Endothelial cell (in vitro differentiated cells): Measurements from ENCODE around the gene ENDOU. TPM values are rescaled to one million over a fixed set of nuclear protein-coding genes. Genes with fewer than 3 reads are reported as not detected.

ENCODE experiments used
- DNase-seq: peaks from one replicate; pipeline ENCODE4 v3.0.0; 2021; ENCODE audit warnings: low spot score
- H3K27ac Mint-ChIP-seq: one replicate; pipeline ENCODE4 v1.8.0; 2021; ENCODE audit warnings: mixed read lengths, inconsistent platforms; ENCODE audit not compliant: unreplicated experiment
- H3K27me3 Mint-ChIP-seq: one replicate; pipeline ENCODE4 v1.8.0; 2021; ENCODE audit warnings: mild to moderate bottlenecking, moderate library complexity, mixed read lengths, inconsistent platforms; ENCODE audit not compliant: unreplicated experiment
- H3K36me3 Mint-ChIP-seq: one replicate; pipeline ENCODE4 v1.8.0; 2021; ENCODE audit warnings: mild to moderate bottlenecking, low read depth, mixed read lengths, inconsistent platforms; ENCODE audit not compliant: unreplicated experiment
- H3K4me1 Mint-ChIP-seq: one replicate; pipeline ENCODE4 v1.8.0; 2021; ENCODE audit warnings: mild to moderate bottlenecking, mixed read lengths, inconsistent platforms; ENCODE audit not compliant: unreplicated experiment
- H3K4me3 Mint-ChIP-seq: one replicate; pipeline ENCODE4 v1.8.0; 2021; ENCODE audit warnings: mild to moderate bottlenecking, mixed read lengths, inconsistent platforms; ENCODE audit not compliant: unreplicated experiment
- H3K9me3 Mint-ChIP-seq: one replicate; pipeline ENCODE4 v1.8.0; 2021; ENCODE audit warnings: mixed read lengths, inconsistent platforms; ENCODE audit not compliant: unreplicated experiment
- total RNA-seq: library from RNA; stranded (reverse); fragmentation: NEBNext Ultra II Directional; extraction: Animal tissue kit (Norgen Biotek cat#: 25700); gene quantifications from one replicate; pipeline ENCODE4 v1.2.1, GENCODE V29; 2021; ENCODE audit not compliant: unreplicated experiment
- TF ChIP-seq, protein P1 (sequence below): fragments of 200-600 bp; sonication (generic); IDR thresholded peaks from one replicate; pipeline ENCODE4 v1.5.0; 2021; ENCODE audit warnings: antibody characterized with exemption; ENCODE audit not compliant: unreplicated experiment

The ENDOU gene
- total RNA-seq, 1 donor from 2014 or later = 1.6 TPM

DNA sequence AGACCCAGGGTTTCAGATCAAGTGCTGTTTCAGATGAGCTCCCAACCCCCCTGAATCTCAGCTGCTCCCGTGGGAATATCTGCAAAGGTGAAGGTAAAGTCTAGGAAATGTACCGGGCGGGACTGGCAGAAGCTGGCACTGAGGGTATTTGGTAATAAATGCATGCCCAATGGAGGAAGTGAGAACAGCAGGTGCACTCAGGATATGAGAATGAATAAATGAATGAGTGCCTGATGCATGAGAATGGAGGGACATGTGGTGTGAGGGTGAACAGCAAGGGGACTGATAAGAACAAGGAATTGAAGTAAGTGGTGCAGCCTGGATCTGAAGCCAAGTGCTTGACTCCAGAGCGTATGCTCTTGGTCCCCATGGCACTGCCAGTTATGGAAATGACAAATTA lies 21.8 kb upstream of the ENDOU start:
- peaks cover 18% of the 10 kb centered on the region for H3K27me3 Mint-ChIP-seq
- H3K27ac Mint-ChIP-seq = no peak overlapping the region
- H3K36me3 Mint-ChIP-seq = peaks cover 52% of the 10 kb centered on the region
- TF ChIP-seq, protein P1, sequence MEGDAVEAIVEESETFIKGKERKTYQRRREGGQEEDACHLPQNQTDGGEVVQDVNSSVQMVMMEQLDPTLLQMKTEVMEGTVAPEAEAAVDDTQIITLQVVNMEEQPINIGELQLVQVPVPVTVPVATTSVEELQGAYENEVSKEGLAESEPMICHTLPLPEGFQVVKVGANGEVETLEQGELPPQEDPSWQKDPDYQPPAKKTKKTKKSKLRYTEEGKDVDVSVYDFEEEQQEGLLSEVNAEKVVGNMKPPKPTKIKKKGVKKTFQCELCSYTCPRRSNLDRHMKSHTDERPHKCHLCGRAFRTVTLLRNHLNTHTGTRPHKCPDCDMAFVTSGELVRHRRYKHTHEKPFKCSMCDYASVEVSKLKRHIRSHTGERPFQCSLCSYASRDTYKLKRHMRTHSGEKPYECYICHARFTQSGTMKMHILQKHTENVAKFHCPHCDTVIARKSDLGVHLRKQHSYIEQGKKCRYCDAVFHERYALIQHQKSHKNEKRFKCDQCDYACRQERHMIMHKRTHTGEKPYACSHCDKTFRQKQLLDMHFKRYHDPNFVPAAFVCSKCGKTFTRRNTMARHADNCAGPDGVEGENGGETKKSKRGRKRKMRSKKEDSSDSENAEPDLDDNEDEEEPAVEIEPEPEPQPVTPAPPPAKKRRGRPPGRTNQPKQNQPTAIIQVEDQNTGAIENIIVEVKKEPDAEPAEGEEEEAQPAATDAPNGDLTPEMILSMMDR = no peak
- DNase-seq = no peak
- H3K4me1 Mint-ChIP-seq = peaks cover 18% of the 10 kb centered on the region
- peak overlapping the region; percentile 51 for H3K4me3 Mint-ChIP-seq
- H3K9me3 Mint-ChIP-seq = no peaks in the 10 kb centered on the region

DNA sequence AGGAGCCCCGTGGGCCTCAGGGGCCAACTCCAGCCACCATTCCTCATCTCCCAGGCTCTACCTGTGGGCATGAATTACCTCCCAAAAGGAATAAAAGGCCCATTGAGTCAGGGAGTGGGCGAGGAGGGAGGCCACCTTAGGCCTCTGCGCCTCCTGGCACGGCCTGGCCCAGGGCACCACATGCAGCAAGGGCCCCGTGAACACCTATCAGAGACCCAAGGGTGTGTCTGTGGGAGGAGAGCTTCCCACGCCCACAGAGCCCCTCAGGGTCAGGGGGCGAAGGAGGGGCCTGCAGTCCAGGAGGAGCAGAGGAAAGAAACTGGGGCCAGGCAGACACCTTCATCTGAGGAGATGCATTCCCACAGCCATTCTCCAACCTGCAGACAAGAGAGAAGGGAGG lies 21.2 kb upstream of the ENDOU start:
- DNase-seq = no peak
- no peak overlapping the region for H3K4me3 Mint-ChIP-seq
- peaks cover 52% of the 10 kb centered on the region for H3K36me3 Mint-ChIP-seq
- peaks cover 21% of the 10 kb centered on the region for H3K27me3 Mint-ChIP-seq
- TF ChIP-seq, protein P1 = no peak
- peaks cover 18% of the 10 kb centered on the region for H3K4me1 Mint-ChIP-seq
- no peaks in the 10 kb centered on the region for H3K9me3 Mint-ChIP-seq
- no peak overlapping the region for H3K27ac Mint-ChIP-seq

DNA sequence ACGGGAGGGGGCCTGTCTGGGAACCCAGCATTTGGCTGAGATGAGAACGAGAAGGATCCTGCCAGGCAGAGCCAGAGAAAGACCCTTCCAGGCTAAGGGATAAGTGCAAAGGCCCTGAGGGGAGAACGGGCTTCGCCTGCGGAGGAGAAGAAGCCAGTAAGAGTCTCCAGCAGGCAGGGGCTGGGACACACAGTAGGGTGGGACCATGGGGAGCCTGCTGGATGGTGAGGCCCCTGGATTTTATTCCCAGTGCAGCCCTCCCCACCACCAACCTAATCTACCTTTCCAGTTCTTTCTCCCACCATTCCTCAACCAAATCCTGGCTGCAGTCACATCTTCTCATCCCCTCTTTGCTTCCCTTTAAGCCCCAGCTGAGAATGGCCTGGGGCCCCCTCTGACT lies 20.8 kb upstream of the ENDOU start:
- H3K27ac Mint-ChIP-seq = no peak overlapping the region
- H3K27me3 Mint-ChIP-seq = peaks cover 24% of the 10 kb centered on the region
- H3K4me3 Mint-ChIP-seq = no peak overlapping the region
- H3K36me3 Mint-ChIP-seq = peaks cover 52% of the 10 kb centered on the region
- TF ChIP-seq, protein P1 = no peak
- no peaks in the 10 kb centered on the region for H3K9me3 Mint-ChIP-seq
- DNase-seq = no peak
- H3K4me1 Mint-ChIP-seq = peaks cover 18% of the 10 kb centered on the region

GRCh38 chr12:47745485-47746041 lies 20.3 kb upstream of the ENDOU start:
- no peak overlapping the region for H3K27ac Mint-ChIP-seq

GRCh38 chr12:47744778-47745436 lies 19.6 kb upstream of the ENDOU start:
- Mint-ChIP-seq H3K4me3 (peak overlapping the region; percentile 38), H3K36me3 (peaks cover 50% of the 10 kb centered on the region), H3K4me1 (peaks cover 18% of the 10 kb centered on the region), H3K27me3 (peaks cover 23% of the 10 kb centered on the region), H3K9me3 (no peaks in the 10 kb centered on the region), H3K27ac (peak overlapping the region; percentile 20)
- no peak for DNase-seq
- TF ChIP-seq, protein P1 = no peak

More at GRCh38 chr12:47745485-47746041, 20.3 kb upstream of the ENDOU start:
- peaks cover 24% of the 10 kb centered on the region for H3K27me3 Mint-ChIP-seq
- TF ChIP-seq, protein P1 = no peak
- peaks cover 52% of the 10 kb centered on the region for H3K36me3 Mint-ChIP-seq
- H3K4me3 Mint-ChIP-seq = no peak overlapping the region
- H3K4me1 Mint-ChIP-seq = peaks cover 18% of the 10 kb centered on the region
- DNase-seq = no peak
- H3K9me3 Mint-ChIP-seq = no peaks in the 10 kb centered on the region
